HEK293 (cell line): ENCODE results near the gene GPR63.

Experiments
- CTCF ChIA-PET: fragments of 350-600 bp; formaldehyde crosslinking; extraction: SDS; loops from one replicate; lab custom pipeline; 2021; ENCODE audit warnings: antibody characterized with exemption; lab: Yijun Ruan, JAX
- POLR2A ChIA-PET: fragments of 300-600 bp; formaldehyde crosslinking; extraction: SDS; loops from one replicate; lab custom pipeline; 2020; ENCODE audit warnings: antibody characterized with exemption, inconsistent platforms; lab: Yijun Ruan, JAX
- H3K27ac ChIP-seq: fragments of 200-500 bp; sonication (Bioruptor generic); 2 replicates; pipeline ENCODE4 v1.5.1; 2014; ENCODE audit warnings: low read depth, low read length, control low read depth, inconsistent platforms; ENCODE audit errors: extremely low read depth
- H3K36me3 ChIP-seq, 2 experiments: fragments of 200-500 bp in 1 of 2; sonication (Bioruptor generic) in 1 of 2; 1 replicate in 1 of 2; 2 replicates in 1 of 2; pipeline ENCODE4 v1.5.1; 2014 to 2017; ENCODE audit warnings: inconsistent platforms in 2 of 2, low read length in 2 of 2; ENCODE audit not compliant: control insufficient read depth in 2 of 2, insufficient read depth in 1 of 2
- H3K4me1 ChIP-seq: fragments of 200-500 bp; sonication (Bioruptor generic); 2 replicates; pipeline ENCODE4 v1.5.1; 2014; ENCODE audit warnings: mild to moderate bottlenecking, low read length, inconsistent platforms; ENCODE audit not compliant: control insufficient read depth, insufficient read depth
- H3K4me3 ChIP-seq: 2 replicates; pipeline ENCODE4 v1.5.1; 2011; ENCODE audit warnings: low read depth, mild to moderate bottlenecking, control low read depth, low read length, moderate library complexity
- H3K9me3 ChIP-seq: fragments of 200-500 bp; sonication (Bioruptor generic); 2 replicates; pipeline ENCODE4 v1.5.1; 2014; ENCODE audit warnings: low read depth, low read length, inconsistent platforms; ENCODE audit not compliant: control insufficient read depth, insufficient read depth
- BCL6B ChIP-seq: fragments of 450-650 bp; formaldehyde crosslinking; IDR thresholded peaks from 2 replicates; pipeline ENCODE4 v1.5.1; 2017; ENCODE audit warnings: missing biosample characterization, missing genetic modification characterization
- KLF16 ChIP-seq: fragments of 450-650 bp; formaldehyde crosslinking; IDR thresholded peaks from 2 replicates; pipeline ENCODE4 v1.5.1; 2017; ENCODE audit warnings: missing biosample characterization, missing genetic modification characterization
- MZF1 ChIP-seq: fragments of 450-650 bp; formaldehyde crosslinking; IDR thresholded peaks from 2 replicates; pipeline ENCODE4 v1.5.1; 2017; ENCODE audit warnings: missing biosample characterization, missing genetic modification characterization, borderline replicate concordance
- OSR2 ChIP-seq: fragments of 450-650 bp; formaldehyde crosslinking; IDR thresholded peaks from 2 replicates; pipeline ENCODE4 v1.5.1; 2016; ENCODE audit warnings: missing biosample characterization, missing genetic modification characterization
- SALL2 ChIP-seq: fragments of 450-650 bp; formaldehyde crosslinking; IDR thresholded peaks from 2 replicates; pipeline ENCODE4 v1.5.0; 2017; ENCODE audit warnings: missing biosample characterization, mild to moderate bottlenecking, missing genetic modification characterization, borderline replicate concordance
- SCRT2 ChIP-seq: fragments of 450-650 bp; formaldehyde crosslinking; IDR thresholded peaks from 2 replicates; pipeline ENCODE4 v1.5.1; 2016; ENCODE audit warnings: missing biosample characterization, missing genetic modification characterization
- ZFP41 ChIP-seq: fragments of 450-650 bp; formaldehyde crosslinking; IDR thresholded peaks from 2 replicates; pipeline ENCODE4 v1.5.1; 2016; ENCODE audit warnings: missing biosample characterization, missing genetic modification characterization, borderline replicate concordance
- ZNF544 ChIP-seq: fragments of 450-650 bp; formaldehyde crosslinking; IDR thresholded peaks from 2 replicates; pipeline ENCODE4 v1.5.0; 2017; ENCODE audit warnings: missing biosample characterization, missing genetic modification characterization
- ZNF664 ChIP-seq: fragments of 450-650 bp; formaldehyde crosslinking; IDR thresholded peaks from 2 replicates; pipeline ENCODE4 v1.5.1; 2016; ENCODE audit warnings: missing biosample characterization, missing genetic modification characterization
- TF ChIP-seq, protein P1 (sequence below): fragments of 450-650 bp; formaldehyde crosslinking; IDR thresholded peaks from 2 replicates; pipeline ENCODE4 v1.5.1; 2016; ENCODE audit warnings: missing biosample characterization, missing genetic modification characterization
- TF ChIP-seq, protein P2 (sequence below): fragments of 450-650 bp; formaldehyde crosslinking; IDR thresholded peaks from 2 replicates; pipeline ENCODE4 v1.5.1; 2016; ENCODE audit warnings: missing biosample characterization, missing genetic modification characterization, low read depth
- TF ChIP-seq, protein P3 (sequence below): fragments of 450-650 bp; formaldehyde crosslinking; IDR thresholded peaks from 2 replicates; pipeline ENCODE4 v1.5.1; 2016; ENCODE audit warnings: missing biosample characterization, missing genetic modification characterization
- TF ChIP-seq, protein P4 (sequence below): sonication (generic); formaldehyde crosslinking; IDR thresholded peaks from 2 replicates; pipeline ENCODE4 v1.8.1; 2022; ENCODE audit warnings: mild to moderate bottlenecking, moderate library complexity, missing genetic modification reagents
- TF ChIP-seq, protein P5 (sequence below): fragments of 450-650 bp; formaldehyde crosslinking; IDR thresholded peaks from 2 replicates; pipeline ENCODE4 v1.5.1; 2016; ENCODE audit warnings: missing biosample characterization, missing genetic modification characterization

Gene GPR63

DNA sequence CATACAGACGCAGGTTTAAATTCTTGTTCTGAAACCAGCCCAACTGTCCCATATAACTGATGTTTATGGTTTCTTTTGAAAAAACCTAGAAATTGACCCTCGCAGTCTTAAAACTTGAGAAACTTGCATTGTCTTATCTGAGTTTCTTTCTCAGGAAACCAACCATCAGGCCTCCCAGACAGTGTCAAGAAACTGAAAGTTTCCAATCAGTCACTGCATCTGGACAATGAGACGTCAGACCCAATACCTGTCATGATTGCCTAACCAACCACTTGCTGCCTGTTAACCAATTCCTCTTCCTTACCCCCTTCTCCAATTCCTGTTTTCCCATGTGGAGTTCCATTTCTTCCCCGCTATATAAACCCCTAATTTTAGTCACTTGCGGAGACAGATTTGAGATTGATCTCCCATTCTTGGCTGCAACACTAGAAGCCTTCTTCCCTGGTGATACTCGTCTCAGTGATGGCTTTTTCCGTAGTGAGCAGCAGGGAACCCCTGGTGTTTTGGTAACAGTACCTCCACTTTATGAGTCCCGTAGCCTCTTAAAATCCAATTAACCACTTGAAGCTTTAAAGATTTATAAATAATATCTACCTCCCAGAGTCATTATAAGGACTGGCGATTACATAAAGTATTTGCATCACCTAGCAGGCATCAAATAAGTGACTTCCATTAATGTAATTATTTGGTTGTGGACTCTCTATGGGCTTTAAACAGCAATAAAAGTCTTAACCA is 49.3 kb downstream of the GPR63 start (continued):
- TF ChIP-seq OSR2 (tag by site-specific recombination) (peak; percentile 55; the same call in 1 of the 2 replicates), SCRT2 (tag by site-specific recombination) (peak; percentile 48; the same call in 1 of the 2 replicates), ZNF544 (tag by site-specific recombination) (no peak), MZF1 (tag by site-specific recombination) (no peak), SALL2 (tag by site-specific recombination) (no peak)
- TF ChIP-seq, protein P1, sequence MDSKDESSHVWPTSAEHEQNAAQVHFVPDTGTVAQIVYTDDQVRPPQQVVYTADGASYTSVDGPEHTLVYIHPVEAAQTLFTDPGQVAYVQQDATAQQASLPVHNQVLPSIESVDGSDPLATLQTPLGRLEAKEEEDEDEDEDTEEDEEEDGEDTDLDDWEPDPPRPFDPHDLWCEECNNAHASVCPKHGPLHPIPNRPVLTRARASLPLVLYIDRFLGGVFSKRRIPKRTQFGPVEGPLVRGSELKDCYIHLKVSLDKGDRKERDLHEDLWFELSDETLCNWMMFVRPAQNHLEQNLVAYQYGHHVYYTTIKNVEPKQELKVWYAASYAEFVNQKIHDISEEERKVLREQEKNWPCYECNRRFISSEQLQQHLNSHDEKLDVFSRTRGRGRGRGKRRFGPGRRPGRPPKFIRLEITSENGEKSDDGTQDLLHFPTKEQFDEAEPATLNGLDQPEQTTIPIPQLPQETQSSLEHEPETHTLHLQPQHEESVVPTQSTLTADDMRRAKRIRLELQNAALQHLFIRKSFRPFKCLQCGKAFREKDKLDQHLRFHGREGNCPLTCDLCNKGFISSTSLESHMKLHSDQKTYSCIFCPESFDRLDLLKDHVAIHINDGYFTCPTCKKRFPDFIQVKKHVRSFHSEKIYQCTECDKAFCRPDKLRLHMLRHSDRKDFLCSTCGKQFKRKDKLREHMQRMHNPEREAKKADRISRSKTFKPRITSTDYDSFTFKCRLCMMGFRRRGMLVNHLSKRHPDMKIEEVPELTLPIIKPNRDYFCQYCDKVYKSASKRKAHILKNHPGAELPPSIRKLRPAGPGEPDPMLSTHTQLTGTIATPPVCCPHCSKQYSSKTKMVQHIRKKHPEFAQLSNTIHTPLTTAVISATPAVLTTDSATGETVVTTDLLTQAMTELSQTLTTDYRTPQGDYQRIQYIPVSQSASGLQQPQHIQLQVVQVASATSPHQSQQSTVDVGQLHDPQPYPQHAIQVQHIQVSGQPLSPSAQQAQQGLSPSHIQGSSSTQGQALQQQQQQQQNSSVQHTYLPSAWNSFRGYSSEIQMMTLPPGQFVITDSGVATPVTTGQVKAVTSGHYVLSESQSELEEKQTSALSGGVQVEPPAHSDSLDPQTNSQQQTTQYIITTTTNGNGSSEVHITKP (tag by site-specific recombination), result no peak
- TF ChIP-seq, protein P2, sequence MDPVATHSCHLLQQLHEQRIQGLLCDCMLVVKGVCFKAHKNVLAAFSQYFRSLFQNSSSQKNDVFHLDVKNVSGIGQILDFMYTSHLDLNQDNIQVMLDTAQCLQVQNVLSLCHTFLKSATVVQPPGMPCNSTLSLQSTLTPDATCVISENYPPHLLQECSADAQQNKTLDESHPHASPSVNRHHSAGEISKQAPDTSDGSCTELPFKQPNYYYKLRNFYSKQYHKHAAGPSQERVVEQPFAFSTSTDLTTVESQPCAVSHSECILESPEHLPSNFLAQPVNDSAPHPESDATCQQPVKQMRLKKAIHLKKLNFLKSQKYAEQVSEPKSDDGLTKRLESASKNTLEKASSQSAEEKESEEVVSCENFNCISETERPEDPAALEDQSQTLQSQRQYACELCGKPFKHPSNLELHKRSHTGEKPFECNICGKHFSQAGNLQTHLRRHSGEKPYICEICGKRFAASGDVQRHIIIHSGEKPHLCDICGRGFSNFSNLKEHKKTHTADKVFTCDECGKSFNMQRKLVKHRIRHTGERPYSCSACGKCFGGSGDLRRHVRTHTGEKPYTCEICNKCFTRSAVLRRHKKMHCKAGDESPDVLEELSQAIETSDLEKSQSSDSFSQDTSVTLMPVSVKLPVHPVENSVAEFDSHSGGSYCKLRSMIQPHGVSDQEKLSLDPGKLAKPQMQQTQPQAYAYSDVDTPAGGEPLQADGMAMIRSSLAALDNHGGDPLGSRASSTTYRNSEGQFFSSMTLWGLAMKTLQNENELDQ, result no peak
- TF ChIP-seq, protein P3, sequence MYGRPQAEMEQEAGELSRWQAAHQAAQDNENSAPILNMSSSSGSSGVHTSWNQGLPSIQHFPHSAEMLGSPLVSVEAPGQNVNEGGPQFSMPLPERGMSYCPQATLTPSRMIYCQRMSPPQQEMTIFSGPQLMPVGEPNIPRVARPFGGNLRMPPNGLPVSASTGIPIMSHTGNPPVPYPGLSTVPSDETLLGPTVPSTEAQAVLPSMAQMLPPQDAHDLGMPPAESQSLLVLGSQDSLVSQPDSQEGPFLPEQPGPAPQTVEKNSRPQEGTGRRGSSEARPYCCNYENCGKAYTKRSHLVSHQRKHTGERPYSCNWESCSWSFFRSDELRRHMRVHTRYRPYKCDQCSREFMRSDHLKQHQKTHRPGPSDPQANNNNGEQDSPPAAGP (tag by site-specific recombination), result no peak
- TF ChIP-seq, all 188 proteins: peak for 11

DNA sequence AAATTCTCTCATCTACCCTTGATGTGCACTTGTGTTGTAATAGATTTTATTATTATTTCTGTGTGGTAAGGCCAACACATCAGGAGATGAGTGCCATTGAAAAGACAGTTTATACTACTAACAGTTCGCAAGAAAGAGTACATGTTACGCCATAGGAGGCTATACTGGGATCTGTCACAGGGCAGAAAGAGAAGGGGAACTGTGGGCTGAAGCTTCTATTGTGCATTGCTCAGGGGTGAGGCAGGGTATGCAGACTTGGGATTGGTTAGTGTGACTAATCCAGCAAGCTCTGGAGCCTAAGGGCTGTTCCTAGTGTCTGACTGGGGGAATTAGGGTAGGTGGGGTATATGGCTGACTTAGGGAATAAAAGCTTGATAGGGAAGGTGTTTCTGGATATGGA is 50.9 kb downstream of the GPR63 start:
- Histone ChIP-seq H3K4me3 (no peak overlapping the region), H3K36me3 (no peaks in the 10 kb centered on the region), H3K27ac (no peak overlapping the region), H3K9me3 (no peaks in the 10 kb centered on the region), H3K4me1 (no peaks in the 10 kb centered on the region)
- CTCF ChIA-PET, result interaction anchor here (0.6 kb wide), 1 partner anchor 150 kb away, joined by 3 read pairs; no protein-coding TSS in a partner anchor
- TF ChIP-seq ZNF664 (tag by site-specific recombination) (no peak), BCL6B (tag by site-specific recombination) (no peak), ZFP41 (no peak), KLF16 (tag by site-specific recombination) (no peak)
- TF ChIP-seq, protein P4, sequence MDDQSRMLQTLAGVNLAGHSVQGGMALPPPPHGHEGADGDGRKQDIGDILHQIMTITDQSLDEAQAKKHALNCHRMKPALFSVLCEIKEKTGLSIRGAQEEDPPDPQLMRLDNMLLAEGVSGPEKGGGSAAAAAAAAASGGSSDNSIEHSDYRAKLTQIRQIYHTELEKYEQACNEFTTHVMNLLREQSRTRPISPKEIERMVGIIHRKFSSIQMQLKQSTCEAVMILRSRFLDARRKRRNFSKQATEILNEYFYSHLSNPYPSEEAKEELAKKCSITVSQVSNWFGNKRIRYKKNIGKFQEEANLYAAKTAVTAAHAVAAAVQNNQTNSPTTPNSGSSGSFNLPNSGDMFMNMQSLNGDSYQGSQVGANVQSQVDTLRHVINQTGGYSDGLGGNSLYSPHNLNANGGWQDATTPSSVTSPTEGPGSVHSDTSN (CRISPR knock-in tag), result no peak
- TF ChIP-seq, protein P5, sequence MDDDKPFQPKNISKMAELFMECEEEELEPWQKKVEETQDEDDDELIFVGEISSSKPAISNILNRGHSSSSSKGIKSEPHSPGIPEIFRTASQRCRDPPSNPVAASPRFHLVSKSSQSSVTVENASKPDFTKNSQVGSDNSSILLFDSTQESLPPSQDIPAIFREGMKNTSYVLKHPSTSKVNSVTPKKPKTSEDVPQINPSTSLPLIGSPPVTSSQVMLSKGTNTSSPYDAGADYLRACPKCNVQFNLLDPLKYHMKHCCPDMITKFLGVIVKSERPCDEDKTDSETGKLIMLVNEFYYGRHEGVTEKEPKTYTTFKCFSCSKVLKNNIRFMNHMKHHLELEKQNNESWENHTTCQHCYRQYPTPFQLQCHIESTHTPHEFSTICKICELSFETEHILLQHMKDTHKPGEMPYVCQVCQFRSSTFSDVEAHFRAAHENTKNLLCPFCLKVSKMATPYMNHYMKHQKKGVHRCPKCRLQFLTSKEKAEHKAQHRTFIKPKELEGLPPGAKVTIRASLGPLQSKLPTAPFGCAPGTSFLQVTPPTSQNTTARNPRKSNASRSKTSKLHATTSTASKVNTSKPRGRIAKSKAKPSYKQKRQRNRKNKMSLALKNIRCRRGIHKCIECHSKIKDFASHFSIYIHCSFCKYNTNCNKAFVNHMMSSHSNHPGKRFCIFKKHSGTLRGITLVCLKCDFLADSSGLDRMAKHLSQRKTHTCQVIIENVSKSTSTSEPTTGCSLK (tag by site-specific recombination), result no peak
- POLR2A ChIA-PET, result interaction anchor here (0.5 kb wide), 1 partner anchor 50 kb away, joined by 3 read pairs; no protein-coding TSS in a partner anchor
